NB4 (cell line): ENCODE data around the gene TACR1.
"Not testable (repeated sequence)": the region's sequence is repeated elsewhere in the genome, so short reads cannot be mapped to it uniquely, and the experiment has no call there.

Experiments
- DNase-seq: peaks from one replicate; pipeline ENCODE4 v3.0.0; 2010; ENCODE audit warnings: low read depth
- H3K4me3 ChIP-seq: one replicate; pipeline ENCODE4 v1.5.1; 2011; ENCODE audit warnings: mild to moderate bottlenecking, low read depth, low read length, moderate library complexity
- MYC ChIP-seq: IDR thresholded peaks from 2 replicates; pipeline ENCODE4 v1.6.1; 2011; ENCODE audit warnings: low read depth, low read length
- POLR2A ChIP-seq: IDR thresholded peaks from 2 replicates; pipeline ENCODE4 v1.6.1; 2011; ENCODE audit warnings: mild to moderate bottlenecking; ENCODE audit not compliant: insufficient read length; ENCODE audit errors: extremely low read depth
- TF ChIP-seq, protein P1 (sequence below): IDR thresholded peaks from 2 replicates; pipeline ENCODE4 v1.6.1; 2011; ENCODE audit warnings: low read depth, low read length
- TF ChIP-seq, protein P2 (sequence below): IDR thresholded peaks from one replicate; pipeline ENCODE4 v1.5.1; 2012; ENCODE audit warnings: low read depth, low read length

Gene TACR1, protein sequence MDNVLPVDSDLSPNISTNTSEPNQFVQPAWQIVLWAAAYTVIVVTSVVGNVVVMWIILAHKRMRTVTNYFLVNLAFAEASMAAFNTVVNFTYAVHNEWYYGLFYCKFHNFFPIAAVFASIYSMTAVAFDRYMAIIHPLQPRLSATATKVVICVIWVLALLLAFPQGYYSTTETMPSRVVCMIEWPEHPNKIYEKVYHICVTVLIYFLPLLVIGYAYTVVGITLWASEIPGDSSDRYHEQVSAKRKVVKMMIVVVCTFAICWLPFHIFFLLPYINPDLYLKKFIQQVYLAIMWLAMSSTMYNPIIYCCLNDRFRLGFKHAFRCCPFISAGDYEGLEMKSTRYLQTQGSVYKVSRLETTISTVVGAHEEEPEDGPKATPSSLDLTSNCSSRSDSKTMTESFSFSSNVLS

DNA sequence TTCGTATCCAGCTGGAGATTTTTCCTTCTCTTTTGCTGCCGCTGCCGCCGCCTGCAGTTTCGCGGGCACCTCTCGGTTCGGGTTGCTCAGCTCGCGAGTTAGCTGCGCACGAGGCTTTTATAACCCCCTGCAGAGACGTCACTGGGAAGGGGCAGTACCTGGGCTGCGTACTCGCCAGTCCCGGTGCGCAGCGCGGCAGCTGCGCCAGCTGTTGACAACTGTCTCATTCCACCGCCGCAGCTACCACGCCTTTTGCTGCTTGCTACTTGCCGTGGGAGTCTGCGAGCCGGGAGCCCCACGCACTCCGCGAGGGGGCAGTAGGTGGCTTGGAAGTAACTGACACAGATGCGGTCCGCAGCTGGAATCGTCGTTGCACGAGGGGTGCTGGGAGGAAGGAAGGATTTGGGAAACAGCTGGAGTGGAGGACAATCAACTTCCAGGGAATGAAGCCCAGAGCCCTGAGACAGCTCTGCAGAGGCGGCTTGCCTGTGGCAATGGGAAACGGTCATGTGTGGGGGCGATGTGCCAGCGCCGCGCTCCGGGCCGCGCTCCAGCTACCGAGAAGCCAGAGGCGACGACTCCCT, at the start of gene TACR1:
Gene TACR1, minus strand, starts transcription at position 93 of the 584 bp plus-strand sequence. CDS start 586 bp downstream, outside the sequence.
- peak; percentile 9 for DNase-seq
- TF ChIP-seq, protein P1, sequence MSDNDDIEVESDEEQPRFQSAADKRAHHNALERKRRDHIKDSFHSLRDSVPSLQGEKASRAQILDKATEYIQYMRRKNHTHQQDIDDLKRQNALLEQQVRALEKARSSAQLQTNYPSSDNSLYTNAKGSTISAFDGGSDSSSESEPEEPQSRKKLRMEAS: no peak
- TF ChIP-seq, protein P2, sequence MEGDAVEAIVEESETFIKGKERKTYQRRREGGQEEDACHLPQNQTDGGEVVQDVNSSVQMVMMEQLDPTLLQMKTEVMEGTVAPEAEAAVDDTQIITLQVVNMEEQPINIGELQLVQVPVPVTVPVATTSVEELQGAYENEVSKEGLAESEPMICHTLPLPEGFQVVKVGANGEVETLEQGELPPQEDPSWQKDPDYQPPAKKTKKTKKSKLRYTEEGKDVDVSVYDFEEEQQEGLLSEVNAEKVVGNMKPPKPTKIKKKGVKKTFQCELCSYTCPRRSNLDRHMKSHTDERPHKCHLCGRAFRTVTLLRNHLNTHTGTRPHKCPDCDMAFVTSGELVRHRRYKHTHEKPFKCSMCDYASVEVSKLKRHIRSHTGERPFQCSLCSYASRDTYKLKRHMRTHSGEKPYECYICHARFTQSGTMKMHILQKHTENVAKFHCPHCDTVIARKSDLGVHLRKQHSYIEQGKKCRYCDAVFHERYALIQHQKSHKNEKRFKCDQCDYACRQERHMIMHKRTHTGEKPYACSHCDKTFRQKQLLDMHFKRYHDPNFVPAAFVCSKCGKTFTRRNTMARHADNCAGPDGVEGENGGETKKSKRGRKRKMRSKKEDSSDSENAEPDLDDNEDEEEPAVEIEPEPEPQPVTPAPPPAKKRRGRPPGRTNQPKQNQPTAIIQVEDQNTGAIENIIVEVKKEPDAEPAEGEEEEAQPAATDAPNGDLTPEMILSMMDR: no peak
- TF ChIP-seq POLR2A: no peak
- no peak for TF ChIP-seq MYC
- H3K4me3 ChIP-seq: no peak within 1 kb of the TSS

DNA sequence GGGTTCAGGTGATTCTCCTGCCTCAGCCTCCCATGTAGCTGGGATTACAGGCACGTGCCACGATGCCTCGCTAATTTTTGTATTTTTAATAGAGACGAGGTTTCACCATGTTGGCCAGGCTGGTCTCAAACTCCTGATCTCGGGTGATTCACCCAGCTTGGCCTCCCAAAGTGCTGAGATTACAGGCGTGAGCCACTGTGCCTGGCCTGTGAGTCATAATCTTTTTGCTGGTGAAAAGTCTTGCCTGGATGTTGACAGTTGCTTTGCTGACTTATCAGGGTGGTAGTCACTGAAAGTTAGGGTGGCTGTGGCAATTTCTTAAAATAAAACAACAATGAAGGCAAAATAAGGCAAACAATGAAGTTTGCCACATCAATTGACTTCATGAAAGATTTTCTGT, 49.3 kb upstream of the TACR1 start:
- not testable (repeated sequence) for DNase-seq, H3K4me3 ChIP-seq

DNA sequence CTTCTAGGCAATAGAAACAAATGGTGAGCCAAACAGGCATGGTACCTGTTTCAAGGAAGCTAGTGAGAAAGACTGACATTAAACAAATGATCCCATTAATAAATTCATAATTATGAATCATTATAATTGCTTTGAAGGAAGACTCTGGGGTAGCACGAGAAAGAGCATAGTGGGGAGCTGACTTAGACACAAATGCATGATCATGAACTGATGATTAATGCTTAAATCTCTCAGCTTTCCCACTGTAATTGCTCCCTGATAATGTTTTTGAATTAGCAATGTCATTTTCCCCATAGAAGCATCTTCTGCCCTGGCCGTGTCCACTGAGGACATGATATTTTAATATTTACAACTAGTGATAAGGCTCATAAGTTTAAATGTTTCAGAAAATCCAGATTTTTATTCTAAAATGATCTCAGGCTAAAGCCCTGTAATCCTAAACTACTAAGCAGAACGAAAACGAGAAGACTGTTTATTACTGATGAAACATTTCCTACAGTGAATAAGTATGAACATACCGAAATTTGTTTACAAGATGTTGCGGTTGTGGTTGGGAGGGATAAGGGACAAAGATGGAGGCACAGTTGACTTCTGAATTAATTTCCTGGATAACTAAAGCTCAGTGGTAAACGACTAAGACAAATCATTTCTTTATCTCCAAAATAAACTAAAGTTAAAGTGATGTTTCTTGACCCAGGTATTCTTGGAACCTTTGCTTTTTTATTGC, 47.3 kb upstream of the TACR1 start:
- TF ChIP-seq, protein P1: no peak
- TF ChIP-seq MYC (no peak), POLR2A (no peak)
- TF ChIP-seq, protein P2: no peak
- no peak overlapping the region for H3K4me3 ChIP-seq
- DNase-seq: no peak

DNA sequence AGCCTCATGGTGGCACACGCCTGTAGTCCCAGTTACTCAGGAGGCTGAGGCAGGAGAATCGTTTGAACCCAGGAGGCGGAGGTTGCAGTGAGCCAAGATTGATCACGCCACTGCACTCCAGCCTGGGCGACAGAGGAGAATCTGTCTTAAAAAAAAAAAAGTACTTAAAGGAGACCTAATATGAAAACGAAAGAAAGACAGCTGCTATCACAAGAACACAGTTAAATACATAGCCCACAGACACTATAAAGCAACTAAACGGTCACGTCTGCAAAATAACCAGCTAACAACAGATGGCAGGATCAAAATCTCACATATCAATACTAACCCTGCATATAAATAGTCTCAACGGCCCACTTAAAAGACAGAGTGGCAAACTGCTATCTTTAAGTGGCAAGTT, 43.9 kb upstream of the TACR1 start:
- no peak overlapping the region for H3K4me3 ChIP-seq
- TF ChIP-seq, protein P2: no peak
- TF ChIP-seq MYC (no peak), POLR2A (no peak)
- TF ChIP-seq, protein P1: no peak
- DNase-seq: no peak

DNA sequence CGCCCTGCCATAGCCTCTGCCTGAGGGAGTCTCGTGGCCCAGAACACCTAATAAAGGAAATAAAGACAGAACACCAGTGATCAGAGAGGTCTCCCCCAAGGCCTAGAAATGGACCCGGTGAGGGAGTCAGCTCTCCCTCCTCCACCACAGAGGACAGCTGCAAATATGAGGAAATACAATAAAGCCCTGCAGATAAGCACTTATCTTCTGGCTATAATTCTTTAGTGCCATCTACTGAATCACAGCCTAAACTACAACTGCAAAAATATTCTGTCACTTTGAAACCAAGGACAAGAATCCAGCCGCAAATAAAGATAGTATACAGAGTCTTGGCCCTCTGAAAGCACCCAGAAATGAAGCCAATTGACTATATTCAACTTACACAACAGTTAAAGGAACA, 42.4 kb upstream of the TACR1 start:
- H3K4me3 ChIP-seq: no peak overlapping the region
- DNase-seq: peak; percentile 51
- TF ChIP-seq, protein P2: peak; percentile 51
- TF ChIP-seq, protein P1: no peak

DNA sequence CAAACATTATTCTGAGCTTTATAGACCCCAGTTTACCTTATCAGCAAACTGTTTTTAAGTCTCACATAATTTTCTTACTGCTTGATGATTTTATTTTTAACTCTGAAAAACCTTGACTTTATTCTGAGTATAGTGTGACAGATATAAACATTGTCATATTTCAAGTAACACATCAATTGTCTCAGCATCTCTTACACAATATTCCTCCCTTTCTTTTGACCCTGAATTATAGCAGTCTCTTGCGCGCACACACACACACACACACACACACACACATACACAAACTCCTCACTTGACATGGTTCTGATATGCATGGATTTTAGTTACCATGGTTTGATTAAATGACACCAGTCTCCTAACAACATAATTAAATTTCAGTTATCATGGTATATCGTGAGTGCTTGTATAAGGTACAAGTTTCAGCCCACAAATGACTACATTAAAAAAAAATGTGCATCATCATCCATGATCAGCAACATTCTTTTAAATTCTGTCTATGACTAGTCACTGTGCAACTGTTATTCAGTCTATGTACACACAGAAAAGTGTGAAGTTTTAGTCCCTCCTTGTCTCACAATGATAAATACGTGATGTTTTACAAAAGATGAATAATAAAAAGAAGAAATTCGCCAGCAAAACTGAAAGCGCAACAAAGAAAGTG, 39.5 kb upstream of the TACR1 start:
- no peak overlapping the region for H3K4me3 ChIP-seq
- DNase-seq: no peak
- TF ChIP-seq MYC (no peak), POLR2A (no peak)
- TF ChIP-seq, protein P2: no peak
- TF ChIP-seq, protein P1: no peak
